HL-60/S4 treated with phorbol 12-myristate 13-acetate at 8.2 ng/mL for 4 days and 3 days (cell line): Measurements from ENCODE around the gene TMEM184A.
"Not testable (repeated sequence)": the region's sequence is repeated elsewhere in the genome, so short reads cannot be mapped to it uniquely, and the experiment has no call there.

Experiments
- in situ Hi-C: fragments of 300-500 bp; cut with MboI; formaldehyde crosslinking; loops from 2 replicates; pipeline ENCODE4 v1.15.0; 2022; ENCODE audit warnings: low sequenced_read_pairs

The TMEM184A gene

DNA sequence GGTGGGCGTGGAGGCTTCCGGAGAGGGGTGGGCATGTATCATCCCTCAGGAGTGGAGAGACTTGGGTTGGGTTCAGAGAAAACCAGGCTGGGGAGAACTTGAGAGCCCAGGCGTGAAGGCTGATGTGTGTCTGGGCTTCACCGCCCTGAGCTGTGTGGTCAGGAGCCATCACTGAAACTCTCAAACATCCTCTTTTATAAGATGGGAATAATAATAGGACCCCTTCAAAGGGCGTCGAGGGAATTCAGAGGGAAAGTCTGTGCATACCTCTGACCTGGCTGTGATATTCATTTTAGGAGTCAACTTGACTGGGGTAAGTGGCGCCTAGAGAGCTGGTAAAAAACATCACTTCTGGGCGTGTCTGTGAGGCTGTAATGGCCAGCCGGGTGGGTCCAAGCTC, 34.9 kb upstream of the TMEM184A start:
- in situ Hi-C loops = no loop called here

DNA sequence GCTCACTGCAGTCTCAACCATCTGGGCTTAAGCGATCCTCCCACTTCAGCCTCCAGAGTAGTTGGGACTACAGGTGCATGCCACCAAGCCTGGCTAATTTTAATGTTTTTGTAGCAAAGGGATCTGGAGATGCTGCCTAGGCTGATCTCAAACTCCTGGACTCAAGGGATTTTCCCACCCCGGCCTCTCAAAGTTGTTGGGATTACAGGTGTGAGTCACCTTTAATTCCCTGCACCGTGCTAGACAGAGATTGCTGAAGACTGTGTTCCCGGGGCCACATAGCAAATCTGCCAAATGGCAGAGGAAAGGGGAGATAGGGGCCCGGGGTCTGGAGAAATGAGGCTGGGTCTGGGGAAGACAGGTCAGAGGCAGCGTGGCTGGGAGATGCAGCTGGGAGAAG, 34.5 kb upstream of the TMEM184A start:
- in situ Hi-C loops = no loop called here

DNA sequence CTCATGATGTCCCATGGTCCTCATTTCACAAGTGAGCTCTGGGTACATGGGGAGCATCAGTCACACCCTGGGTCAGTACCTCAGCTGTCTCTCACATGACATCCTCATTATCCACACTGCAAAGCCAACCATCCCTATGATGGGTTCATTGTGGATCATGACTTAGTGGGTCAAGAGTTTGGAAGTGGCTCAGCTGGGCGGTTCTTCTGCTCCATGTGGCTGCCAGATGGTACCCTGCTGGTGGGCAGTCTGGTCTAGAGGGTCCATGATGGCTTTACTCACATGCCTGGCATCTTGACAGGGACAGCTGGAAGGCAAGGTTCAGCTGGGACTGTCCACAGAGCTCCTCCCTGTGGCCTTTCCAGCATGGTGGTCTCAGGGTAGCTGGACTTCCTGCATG, 33.0 kb upstream of the TMEM184A start:
- in situ Hi-C loops = no loop called here

DNA sequence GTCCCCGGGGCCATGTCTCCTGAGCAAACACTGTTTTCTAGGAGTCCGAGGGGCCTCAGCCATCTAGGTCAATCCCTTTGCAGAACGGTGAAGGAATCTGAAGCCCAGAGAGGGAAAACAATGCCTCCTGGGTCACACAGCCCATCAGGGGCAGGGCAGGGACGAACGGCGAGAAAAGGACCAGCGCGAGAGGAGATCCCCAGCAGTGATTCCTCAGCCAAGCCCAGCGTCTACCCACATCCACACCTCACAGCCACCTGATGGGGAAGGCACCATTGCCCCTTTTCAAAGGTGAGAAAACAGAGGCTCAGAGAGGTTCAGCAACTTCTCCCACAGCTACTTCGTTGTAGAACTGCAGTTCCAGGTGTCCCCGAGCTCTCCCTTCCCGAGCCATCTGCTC, 31.7 kb upstream of the TMEM184A start:
- in situ Hi-C loops = no loop called here

DNA sequence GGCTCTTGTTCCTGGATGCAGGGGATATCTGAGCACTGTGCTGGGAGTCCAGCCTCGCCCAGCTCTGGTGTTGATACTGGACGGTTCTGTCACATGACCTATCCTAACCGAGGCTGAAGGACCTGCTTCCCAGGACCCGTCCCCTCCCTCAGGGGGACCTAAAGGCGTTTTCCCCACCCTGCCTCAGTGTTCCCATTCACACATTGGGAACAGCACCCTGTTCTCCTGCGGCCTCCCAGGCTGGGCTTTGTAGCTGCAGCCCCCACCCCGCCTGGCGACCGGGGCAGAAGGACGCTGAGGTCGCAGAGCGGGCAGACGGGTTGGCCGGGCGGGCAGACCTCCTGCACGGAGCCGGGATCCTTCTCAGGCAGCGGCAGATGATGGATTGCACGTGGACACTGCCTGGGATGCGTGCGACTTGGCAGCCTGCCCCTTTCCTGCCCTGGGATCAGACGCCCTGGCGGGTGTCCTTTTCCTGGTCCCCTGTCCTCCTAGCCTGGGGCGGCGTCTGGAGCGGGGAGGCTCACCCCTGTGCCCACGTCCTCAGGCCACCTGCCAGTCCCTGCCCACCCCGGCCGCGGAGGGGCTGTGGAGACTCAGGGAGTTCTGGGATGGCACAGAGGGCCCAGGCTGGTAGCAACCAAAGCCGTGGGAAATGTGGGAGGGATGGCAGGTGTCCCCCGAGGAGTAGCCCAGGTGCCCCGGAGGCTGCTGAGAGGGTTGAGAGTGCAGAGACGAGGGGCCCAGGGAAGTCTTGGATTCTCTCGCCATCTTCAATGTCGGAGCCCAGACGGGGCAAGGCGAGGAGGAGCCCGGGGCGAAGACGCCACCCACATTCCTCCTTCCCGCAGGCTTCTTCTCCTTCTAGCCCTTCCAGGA, 31.1 kb upstream of the TMEM184A start:
- in situ Hi-C loops = no loop called here

DNA sequence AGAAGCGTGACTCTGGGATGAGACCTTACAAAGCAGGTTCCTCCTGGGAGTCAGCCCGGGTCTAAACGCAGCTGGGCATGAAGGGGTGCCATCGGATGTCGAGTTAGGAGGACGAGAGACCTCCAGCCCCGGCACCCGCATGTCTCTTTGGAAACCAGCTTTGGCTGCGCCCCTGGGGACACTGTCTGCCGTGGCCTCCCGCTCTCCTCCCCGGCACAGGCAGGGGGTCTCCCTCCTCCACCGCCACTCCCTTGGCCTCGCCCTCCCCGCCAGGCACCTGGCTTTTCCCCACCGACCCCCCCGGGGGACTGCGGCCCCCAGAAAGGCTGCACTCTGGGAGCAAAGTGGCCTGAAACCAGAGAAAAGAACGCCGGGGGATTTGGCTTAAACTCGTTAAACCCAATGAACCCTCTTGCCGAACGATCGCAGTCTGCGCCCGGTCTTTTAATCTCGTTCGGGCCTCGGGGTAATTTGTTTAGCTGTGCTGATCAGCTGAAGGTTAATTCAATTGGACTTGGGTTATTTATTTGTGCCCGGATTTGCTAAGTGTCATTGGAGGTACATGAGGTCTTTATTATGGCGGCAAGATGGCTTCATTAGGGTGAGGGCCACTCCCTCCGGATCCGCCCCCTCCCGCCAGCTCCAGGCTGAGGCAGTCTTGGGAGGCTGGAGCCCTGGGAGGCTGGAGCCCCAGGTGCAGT, 30.3 kb upstream of the TMEM184A start:
- in situ Hi-C loops = no loop called here

DNA sequence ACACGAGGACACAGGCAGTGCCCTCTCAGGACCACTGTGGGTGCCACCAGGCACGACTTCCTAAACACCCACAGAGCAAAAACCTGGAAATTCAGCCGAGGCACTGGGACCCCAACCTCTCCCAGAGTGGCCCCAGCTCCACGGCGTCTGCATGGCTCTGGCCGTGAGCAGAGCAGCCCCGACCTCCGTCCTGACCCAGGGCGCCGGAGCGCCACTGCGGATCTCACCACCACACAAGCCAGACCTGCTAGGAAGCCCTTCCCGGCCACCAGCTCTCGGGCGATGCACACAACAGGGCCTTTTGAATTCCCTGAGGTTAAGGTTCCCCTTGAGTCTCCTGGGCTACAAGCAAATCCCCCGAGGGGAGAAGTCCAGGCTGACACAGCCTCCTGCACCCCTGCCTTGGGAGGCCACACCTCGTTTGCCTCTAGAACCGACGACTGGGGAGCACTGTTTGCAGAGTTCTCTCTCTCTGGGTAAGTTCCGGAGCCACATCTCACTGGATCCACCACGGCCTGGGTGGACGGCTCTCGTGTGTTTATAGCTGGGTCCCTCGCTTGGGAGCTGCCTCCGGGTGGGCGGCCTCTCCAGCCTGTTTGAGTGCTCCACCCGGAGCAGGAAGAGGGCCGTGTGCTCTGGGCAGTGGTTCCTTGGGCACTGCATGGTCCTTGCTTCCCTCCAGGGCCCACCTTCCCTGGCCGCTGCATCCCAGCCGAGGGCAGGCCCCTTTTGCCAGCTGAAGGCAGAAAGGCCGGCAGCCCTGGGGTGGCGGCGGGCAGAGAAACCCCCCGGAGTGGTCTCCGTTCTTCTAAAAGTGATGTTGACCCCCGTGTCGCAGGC, 29.4 kb upstream of the TMEM184A start:
- in situ Hi-C loops = no loop called here

DNA sequence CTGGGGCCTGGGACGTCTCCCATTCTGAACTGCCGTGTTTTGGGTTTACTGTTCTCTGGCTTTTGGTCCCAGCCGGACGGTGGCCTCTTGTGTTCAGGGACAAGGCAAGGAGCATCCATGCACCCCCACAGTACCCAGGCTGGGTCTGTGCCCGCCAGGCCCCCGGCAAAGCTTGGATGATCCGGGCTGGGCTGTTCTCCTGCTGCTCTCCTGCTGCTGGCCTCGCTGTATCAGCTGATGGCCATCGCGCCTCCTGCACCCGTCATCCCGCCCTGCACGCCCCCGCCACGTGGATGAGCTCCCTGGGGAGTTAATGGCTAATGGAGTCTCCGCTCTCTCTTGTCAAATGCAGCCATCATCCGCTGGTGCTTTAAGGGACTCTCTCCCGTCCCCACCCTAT, 28.7 kb upstream of the TMEM184A start:
- in situ Hi-C loops = no loop called here

DNA sequence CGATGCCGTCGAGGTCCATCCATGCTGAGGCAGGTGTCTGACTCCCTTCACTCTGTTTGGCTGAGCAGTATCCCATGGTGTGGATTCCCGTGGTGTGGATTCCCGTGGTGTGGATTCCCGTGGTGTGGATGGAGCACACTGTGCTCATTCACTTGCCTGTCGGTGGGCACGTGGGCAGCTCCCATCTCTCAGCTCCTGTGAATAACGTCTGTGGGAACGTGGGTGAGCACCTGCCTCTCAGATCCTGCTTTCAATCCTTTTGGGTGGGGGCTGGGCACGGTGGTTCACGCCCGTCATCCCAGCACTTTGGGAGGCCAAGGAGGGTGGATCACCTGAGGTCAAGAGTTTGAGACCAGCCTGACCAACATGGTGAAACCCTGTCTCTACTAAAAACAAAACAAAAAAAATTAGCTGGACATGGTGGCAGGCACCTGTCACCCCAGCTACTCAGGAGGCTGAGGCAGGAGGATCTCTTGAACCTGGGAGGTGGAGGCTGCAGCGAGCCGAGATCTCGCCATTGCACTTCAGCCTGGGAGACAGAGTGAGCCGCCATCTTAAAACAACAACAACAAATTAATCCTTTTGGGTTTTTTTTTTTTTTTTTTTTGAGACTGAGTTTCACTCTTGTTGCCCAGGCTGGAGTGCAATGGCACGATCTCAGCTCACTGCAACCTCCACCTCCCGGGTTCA, 27.4 kb upstream of the TMEM184A start:
- in situ Hi-C loops = not testable (repeated sequence)

DNA sequence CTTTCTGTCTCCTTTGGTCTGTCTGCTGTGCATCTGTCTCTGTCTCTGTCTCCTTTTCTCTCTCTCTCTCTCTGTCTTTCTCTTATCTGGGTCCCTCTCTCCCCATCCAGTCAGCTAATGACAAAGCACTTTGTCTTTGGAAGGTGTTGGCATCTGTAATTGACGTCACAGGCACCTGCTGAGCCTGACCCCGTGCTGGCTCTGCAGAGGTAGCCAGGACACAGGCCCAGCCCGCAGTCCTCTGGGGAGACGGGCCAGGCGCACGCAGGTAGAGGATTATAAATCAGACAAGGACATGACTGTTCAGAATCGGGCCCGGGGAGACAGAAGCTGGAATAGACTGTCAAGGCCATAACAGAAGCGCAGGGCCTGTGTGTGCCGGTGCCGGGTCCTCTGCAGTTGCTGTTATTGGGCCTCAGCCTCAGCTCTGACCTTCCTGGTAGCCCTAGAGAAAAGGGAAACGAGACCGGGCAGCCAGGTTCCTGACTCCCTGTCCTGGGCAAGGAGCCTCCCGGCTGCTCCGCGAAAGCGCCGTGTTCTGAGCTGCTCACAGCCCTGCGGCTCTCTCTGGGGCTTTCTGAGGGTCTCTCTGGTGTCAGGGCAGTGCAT, 24.5 kb upstream of the TMEM184A start:
- in situ Hi-C loops = no loop called here

DNA sequence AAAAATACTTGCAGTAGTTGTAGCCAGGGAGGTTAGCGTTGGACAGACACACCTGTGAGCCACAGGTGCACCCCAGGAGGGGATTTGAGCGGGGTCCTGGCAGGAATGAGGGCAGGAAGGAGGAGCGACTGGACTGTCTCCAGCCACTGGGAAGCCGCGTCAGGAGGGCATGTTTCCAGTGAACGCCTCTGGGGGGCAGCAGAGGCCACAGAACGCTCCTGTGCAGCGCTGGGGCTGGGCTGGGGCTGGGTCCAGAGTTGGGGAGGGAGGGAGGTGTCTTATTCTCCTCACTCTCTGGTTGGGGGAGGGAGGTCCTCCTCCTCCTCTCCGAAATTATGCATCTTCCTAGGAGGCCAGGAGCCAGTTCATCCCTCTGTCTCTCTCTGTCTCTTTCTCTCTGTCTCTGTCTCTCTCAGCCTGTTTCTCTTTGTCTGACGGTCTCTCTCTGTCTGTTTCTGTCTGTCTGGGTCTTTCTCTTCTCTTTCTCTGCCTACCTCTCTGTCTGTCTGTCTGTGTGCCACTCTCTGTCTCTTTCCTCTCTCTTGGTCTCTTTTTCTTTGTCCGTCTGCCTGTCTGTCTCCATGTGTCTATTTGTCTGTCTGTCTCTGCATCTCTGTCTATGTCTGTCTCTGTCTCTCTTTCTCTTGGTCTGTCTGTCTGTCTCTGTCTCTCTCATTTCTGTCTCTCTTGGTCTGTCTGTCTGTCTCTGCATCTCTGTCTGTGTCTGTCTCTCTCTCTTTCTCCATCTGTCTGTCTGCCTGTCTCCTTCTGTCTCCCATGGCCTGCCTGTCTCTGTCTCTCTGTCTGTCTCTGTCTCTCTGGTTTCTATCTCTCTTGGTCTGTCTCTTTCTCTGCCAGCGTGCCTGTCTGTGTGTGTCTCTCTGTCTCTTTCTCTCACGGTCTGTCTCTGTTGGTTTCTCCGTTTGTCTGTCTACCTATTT, 23.7 kb upstream of the TMEM184A start:
- in situ Hi-C loops = no loop called here

DNA sequence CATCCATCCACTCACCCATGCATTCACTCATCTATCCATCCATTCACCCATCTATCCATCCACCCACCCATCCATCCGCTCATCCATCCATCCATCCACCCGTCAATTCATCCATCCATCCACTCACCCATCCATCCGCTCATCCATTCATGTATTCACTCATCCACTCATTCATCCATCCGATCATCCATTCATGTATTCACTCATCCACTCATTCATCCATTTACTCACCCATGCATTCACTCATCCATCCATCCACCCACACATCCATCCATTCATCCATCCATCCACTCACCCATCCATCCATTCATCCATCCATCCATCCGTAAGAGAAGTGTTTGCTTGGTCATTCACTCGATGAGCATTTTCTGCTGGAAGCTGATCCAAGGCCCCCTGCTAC, 22.5 kb upstream of the TMEM184A start:
- in situ Hi-C loops = no loop called here

DNA sequence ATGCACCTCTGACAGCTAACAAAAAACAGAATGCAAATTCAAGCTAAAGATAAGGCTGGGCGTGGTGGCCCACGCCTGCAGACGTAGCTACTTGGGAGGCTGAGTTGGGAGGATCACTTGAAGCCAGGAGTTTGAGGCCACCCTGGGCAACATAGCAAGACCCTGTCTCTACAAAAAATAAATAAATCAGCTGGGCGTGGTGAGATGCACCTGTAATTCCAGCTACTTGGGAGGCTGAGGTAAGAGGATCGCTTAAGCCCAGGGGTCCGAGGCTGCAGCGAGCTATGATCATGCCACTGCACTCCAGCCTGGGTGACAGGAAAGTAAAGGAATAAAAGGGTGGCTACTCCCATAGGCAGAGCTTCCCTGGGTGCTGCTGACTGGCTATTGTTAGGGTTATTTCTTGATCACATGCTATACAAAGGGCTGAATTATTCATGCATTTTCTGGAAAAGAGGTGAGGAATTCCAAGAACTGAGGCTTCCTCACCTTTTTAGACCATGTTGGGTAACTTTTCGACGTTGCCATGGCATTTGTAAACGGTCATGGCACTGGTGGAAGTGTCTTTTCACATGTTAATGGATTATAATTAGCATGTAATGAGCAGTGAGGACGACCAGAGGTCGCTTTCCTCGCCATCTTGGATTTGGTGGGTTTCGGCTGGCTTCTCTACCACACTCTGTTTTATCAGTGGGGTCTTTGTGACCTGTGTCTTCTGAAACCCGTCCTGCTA, 20.7 kb upstream of the TMEM184A start:
- in situ Hi-C loops = no loop called here

DNA sequence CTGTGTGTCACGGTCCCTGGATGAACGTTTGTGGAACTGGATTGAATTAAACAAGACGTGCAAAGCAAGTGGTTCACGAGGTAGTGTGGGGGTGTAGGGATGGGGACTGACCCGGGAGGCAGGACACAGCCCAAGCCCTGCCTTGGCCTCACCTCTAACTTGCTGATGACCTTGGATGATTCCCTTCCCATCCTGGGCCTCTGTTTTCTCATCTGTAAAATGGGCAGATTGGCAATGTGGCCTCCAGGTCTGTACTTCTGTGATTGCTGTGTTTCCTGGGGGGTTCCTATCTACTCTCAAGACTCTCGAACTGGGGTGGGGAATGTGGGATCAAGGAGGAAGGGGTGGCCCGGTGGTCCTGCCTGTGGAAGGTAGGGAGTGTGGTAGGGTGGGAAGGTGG, 19.8 kb upstream of the TMEM184A start:
- in situ Hi-C loops = no loop called here

DNA sequence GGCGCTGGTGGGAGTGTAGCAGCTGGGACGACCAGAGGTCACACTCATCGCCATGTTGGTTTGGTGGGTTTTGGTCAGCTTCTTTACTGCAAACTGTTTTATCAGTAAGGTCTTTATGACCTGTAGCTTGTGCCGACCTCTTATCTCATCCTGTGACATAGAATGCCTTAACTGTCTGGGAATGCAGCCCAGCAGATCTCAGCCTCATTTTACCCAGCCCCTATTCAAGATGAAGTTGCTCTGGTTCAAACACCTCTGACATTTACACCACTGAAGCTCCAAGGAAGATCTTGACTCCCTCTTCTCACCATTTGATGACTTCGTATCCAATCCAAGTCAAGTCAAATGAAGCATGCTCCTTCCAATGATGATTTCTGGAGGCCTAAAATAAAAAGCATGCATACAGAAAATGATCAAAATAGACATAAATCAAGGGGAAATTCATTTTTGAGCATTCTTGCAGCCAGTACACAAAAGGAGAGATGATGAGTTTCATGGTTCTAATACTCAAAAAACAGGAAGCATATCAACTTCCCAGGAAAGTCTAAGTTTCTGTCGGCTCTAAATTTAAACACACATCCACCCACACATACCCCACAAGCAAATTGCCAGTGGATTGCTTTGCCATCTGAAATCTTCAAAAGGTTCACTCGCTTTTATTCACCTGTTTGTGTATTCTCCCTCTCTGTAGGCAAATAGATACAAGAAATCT, 16.3 kb upstream of the TMEM184A start:
- in situ Hi-C loops = no loop called here

DNA sequence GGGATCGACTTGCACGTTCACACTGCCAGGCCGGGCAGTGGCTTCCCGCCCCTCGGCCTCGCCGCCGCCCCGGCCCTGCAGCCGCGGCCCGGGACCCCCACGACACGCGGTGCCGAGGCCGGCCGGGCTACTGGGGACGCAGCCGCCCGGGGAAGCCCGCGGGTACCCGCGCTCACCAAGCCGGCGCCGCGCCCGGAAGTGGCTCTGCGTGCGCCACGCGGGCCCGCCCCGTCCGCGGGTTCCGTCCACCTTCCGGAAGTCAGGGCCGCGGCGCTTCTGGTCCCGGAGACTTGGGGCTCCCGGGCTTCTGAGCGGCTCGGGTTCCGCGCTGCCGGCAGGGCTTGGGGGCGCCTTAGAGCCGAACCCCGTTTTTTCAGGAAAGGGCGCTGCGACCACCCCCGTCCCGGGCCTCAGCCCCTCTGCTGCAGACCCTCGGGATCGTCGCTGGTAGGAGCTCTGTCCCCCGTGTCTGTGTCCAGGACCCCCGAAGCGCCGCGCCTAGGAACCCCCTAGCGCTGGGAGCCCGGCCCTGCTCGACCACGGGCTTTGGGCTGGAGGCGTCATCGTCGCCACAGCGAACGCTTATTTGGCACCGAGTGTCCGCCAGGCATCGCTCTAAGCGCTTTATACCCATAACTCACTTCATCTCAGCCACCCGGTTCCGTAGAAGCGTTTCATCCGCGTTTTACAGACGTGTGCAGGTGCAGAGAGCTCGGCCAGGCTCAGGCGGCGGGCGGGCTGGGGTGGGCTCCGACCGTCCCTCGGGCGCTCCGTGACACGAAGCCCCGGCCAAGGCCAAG, 14.0 kb upstream of the TMEM184A start, which contains the start of gene PSMG3:
Gene PSMG3, minus strand, starts transcription at position 200 of the 800 bp plus-strand sequence. CDS start 693 bp downstream, outside the sequence.
- in situ Hi-C loops = loop anchor here (5.0 kb wide), 1 partner anchor 38 kb away; the partner anchor contains the start of gene MAFK

DNA sequence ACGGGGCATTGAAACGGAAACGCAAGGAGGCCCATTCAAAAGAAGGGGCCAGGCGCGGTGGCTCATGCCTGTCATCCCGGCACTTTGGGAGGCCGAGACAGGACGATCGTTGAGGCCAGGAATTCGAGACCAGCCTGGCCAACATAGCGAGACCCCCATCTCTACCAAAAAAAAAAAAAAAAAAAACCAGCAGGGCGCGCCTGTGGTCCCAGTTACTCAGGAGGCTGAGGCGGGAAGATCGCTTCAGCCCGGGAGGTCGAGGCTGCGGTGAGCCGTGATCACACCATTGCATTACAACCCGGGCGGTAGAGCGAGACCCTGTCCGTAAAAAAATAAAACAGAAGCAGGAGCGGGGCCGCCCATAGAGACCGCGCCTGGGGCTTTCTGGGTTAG, 13.4 kb upstream of the TMEM184A start:
- in situ Hi-C loops = loop anchor here (5.0 kb wide), 1 partner anchor 37 kb away; the partner anchor contains the start of gene MAFK
